GM20431 (cell line): ENCODE results near the gene SELPLG.

Experiments used
- in situ Hi-C: fragments of 300-500 bp; cut with MseI, MboI; formaldehyde crosslinking; loops from one replicate; pipeline ENCODE4 v1.15.0; 2020; ENCODE audit warnings: low sequenced_read_pairs; ENCODE audit not compliant: unreplicated experiment

Gene SELPLG

GRCh38 chr12:108633534-108634248, at the start of gene SELPLG:
Gene SELPLG, minus strand, starts transcription at chr12:108633894. Its CDS starts 9,587 bp downstream, at chr12:108624307.
- in situ Hi-C loops, result no loop called here

- in situ Hi-C loops, result no loop called here
Measured at GRCh38 chr12:108681317-108681716, 47.6 kb upstream of the SELPLG start.

- in situ Hi-C loops, result no loop called here
Measured at GRCh38 chr12:108679106-108679681, 45.5 kb upstream of the SELPLG start.

- in situ Hi-C loops, result no loop called here
Measured at GRCh38 chr12:108678104-108678730, 44.5 kb upstream of the SELPLG start.

- in situ Hi-C loops, result no loop called here
Measured at GRCh38 chr12:108677381-108677780, 43.7 kb upstream of the SELPLG start.

- in situ Hi-C loops, result no loop called here
Measured at GRCh38 chr12:108676707-108677106, 43.0 kb upstream of the SELPLG start.

GRCh38 chr12:108675792-108676191, 42.1 kb upstream of the SELPLG start:
- in situ Hi-C loops, result no loop called here

- in situ Hi-C loops, result loop anchor here (25.0 kb wide), 1 partner anchor 290 kb away; no protein-coding TSS in a partner anchor
Measured at GRCh38 chr12:108672054-108672453, 38.4 kb upstream of the SELPLG start.

- in situ Hi-C loops, result loop anchor here (25.0 kb wide), 1 partner anchor 291 kb away; no protein-coding TSS in a partner anchor
Measured at GRCh38 chr12:108671110-108671509, 37.4 kb upstream of the SELPLG start.

- in situ Hi-C loops, result loop anchor here (25.0 kb wide), 1 partner anchor 292 kb away; no protein-coding TSS in a partner anchor
Measured at GRCh38 chr12:108670066-108670631, 36.5 kb upstream of the SELPLG start.

- in situ Hi-C loops, result loop anchor here (10.0 to 25.0 kb wide), 2 partner anchors 136 to 294 kb away; no protein-coding TSS in a partner anchor
Measured at GRCh38 chr12:108668542-108668941, 34.8 kb upstream of the SELPLG start.

GRCh38 chr12:108668063-108668462, 34.4 kb upstream of the SELPLG start:
- in situ Hi-C loops, result loop anchor here (10.0 to 25.0 kb wide), 2 partner anchors 137 to 294 kb away; no protein-coding TSS in a partner anchor

GRCh38 chr12:108667349-108667748, 33.7 kb upstream of the SELPLG start:
- in situ Hi-C loops, result loop anchor here (10.0 to 25.0 kb wide), 2 partner anchors 137 to 295 kb away; no protein-coding TSS in a partner anchor

- in situ Hi-C loops, result loop anchor here (10.0 to 25.0 kb wide), 2 partner anchors 138 to 296 kb away; no protein-coding TSS in a partner anchor
Measured at GRCh38 chr12:108666401-108666881, 32.7 kb upstream of the SELPLG start.

- in situ Hi-C loops, result loop anchor here (10.0 to 25.0 kb wide), 2 partner anchors 139 to 297 kb away; no protein-coding TSS in a partner anchor
Measured at GRCh38 chr12:108665608-108666202, 32.0 kb upstream of the SELPLG start.

GRCh38 chr12:108664338-108665258, 30.9 kb upstream of the SELPLG start:
- in situ Hi-C loops, result loop anchor here (10.0 to 25.0 kb wide), 2 partner anchors 140 to 298 kb away; no protein-coding TSS in a partner anchor

GRCh38 chr12:108663324-108664015, 29.8 kb upstream of the SELPLG start:
- in situ Hi-C loops, result loop anchor here (10.0 to 25.0 kb wide), 2 partner anchors 141 to 299 kb away; no protein-coding TSS in a partner anchor

- in situ Hi-C loops, result loop anchor here (25.0 kb wide), 1 partner anchor 304 kb away; no protein-coding TSS in a partner anchor
Measured at GRCh38 chr12:108658115-108658514, 24.4 kb upstream of the SELPLG start.
